Caco-2 (cell line): Measurements from ENCODE around the gene ABCC3. TPM values are rescaled to one million over a fixed set of nuclear protein-coding genes. Genes with fewer than 3 reads are reported as not detected.

Experiments used
- BruUV-seq: library from RNA; stranded (reverse); fragments of 400-500 nt; replicated peaks from 2 replicates; lab custom pipeline; 2021; lab: Mats Ljungman, UMichigan
- CTCF ChIA-PET: fragments of 300-600 bp; sonication (Branson Sonifier 250); formaldehyde crosslinking; loops from one replicate; lab custom pipeline; 2022; ENCODE audit warnings: antibody characterized with exemption; lab: Charles Lee
- POLR2A ChIA-PET: fragments of 300-600 bp; sonication (Branson Sonifier 250); formaldehyde crosslinking; loops from one replicate; lab custom pipeline; 2022; ENCODE audit warnings: antibody characterized with exemption; lab: Charles Lee
- DNase-seq, 2 experiments: peaks; one replicate each; pipeline versions ENCODE4 v3.0.0 to v3.0.0-alpha.2; 2020 to 2022
- H3K27me3 ChIP-seq: replicated peaks from 2 replicates; pipeline ENCODE4 v1.6.0; 2011; ENCODE audit warnings: low read length; ENCODE audit not compliant: control insufficient read depth, insufficient read depth
- H3K36me3 ChIP-seq: 2 replicates; pipeline ENCODE4 v1.5.1; 2011; ENCODE audit warnings: low read length; ENCODE audit not compliant: control insufficient read depth, insufficient read depth
- H3K4me1 ChIP-seq: fragments of 250-450 bp; sonication (Bioruptor Pico); 2 replicates; pipeline ENCODE4 v1.5.1; 2020; ENCODE audit warnings: mild to moderate bottlenecking
- H3K4me3 ChIP-seq: 2 replicates; pipeline ENCODE4 v1.5.1; 2011; ENCODE audit warnings: low read depth, mild to moderate bottlenecking, control low read depth, low read length
- H3K9me3 ChIP-seq: fragments of 250-450 bp; sonication (Bioruptor Pico); 2 replicates; pipeline ENCODE4 v1.5.1; 2020; ENCODE audit warnings: mild to moderate bottlenecking, moderate library complexity
- H3K27ac Mint-ChIP-seq: one replicate; pipeline ENCODE4 v1.8.0; 2022; ENCODE audit warnings: mixed read lengths; ENCODE audit not compliant: unreplicated experiment
- H3K27me3 Mint-ChIP-seq: one replicate; pipeline ENCODE4 v1.8.0; 2022; ENCODE audit warnings: mixed read lengths; ENCODE audit not compliant: insufficient read depth, unreplicated experiment
- H3K36me3 Mint-ChIP-seq: one replicate; pipeline ENCODE4 v1.8.0; 2022; ENCODE audit warnings: mild to moderate bottlenecking, mixed read lengths; ENCODE audit not compliant: insufficient read depth, unreplicated experiment
- H3K4me1 Mint-ChIP-seq: one replicate; pipeline ENCODE4 v1.8.0; 2022; ENCODE audit warnings: low read depth, mixed read lengths; ENCODE audit not compliant: unreplicated experiment
- H3K4me3 Mint-ChIP-seq: one replicate; pipeline ENCODE4 v1.8.0; 2022; ENCODE audit warnings: mild to moderate bottlenecking, moderate library complexity, mixed read lengths; ENCODE audit not compliant: unreplicated experiment
- H3K9me3 Mint-ChIP-seq: one replicate; pipeline ENCODE4 v1.8.0; 2022; ENCODE audit warnings: mixed read lengths; ENCODE audit not compliant: unreplicated experiment
- intact Hi-C: fragments of 100-400 bp; cut with micrococcal nuclease; formaldehyde crosslinking; loops from one replicate; pipeline ENCODE4 v1.10.0; 2022; ENCODE audit not compliant: unreplicated experiment
- total RNA-seq: library from RNA; stranded (reverse); gene quantifications from 2 replicates; pipeline ENCODE4 v1.2.3, GENCODE V29; 2022
- TF ChIP-seq, protein P1 (sequence below), 2 experiments: fragments of 200-600 bp in 1 of 2; IDR thresholded peaks; 1 replicate in 1 of 2; 2 replicates in 1 of 2; pipeline versions ENCODE4 v1.5.1 to v1.8.0; 2011 to 2022; ENCODE audit warnings: antibody characterized with exemption in 1 of 2, control low read depth in 1 of 2, inconsistent platforms in 1 of 2, low read depth in 1 of 2, low read length in 1 of 2, mild to moderate bottlenecking in 1 of 2, moderate library complexity in 1 of 2; ENCODE audit not compliant: insufficient read depth in 1 of 2, severe bottlenecking in 1 of 2, unreplicated experiment in 1 of 2

ABCC3 gene
- total RNA-seq, 1 experiment from 2014 or later, result 45.6 TPM

DNA sequence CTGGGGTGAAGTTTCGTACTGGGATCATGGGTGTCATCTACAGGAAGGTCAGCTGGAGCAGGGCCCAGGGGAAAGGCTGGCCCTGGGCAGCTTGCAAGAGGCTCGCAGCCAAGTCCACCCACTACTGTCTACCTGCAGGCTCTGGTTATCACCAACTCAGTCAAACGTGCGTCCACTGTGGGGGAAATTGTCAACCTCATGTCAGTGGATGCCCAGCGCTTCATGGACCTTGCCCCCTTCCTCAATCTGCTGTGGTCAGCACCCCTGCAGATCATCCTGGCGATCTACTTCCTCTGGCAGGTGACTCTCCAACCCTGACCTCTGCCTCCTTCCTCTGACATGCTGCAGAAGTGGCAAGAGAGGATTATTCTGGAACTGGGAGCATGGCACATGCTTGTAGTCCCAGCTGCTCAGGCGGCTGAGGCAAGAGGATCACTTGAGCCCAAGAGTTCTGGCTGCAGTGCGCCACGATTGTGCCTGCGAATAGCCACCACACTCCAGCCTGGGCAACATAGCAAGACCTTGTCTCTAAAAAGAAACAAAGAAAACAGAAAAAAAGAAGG, 29.2 kb downstream of the ABCC3 start:
- Histone ChIP-seq H3K9me3 (no peaks in the 10 kb centered on the region), H3K27me3 (no peaks in the 10 kb centered on the region), H3K4me3 (no peak overlapping the region), H3K4me1 (peaks cover 42% of the 10 kb centered on the region), H3K36me3 (no peaks in the 10 kb centered on the region)
- intact Hi-C loops, result no loop called here
- Mint-ChIP-seq H3K27ac (no peak overlapping the region), H3K36me3 (peaks cover 17% of the 10 kb centered on the region), H3K4me1 (peaks cover 54% of the 10 kb centered on the region), H3K4me3 (no peak overlapping the region), H3K9me3 (no peaks in the 10 kb centered on the region), H3K27me3 (no peaks in the 10 kb centered on the region)
- POLR2A ChIA-PET, result no interaction called here
- BruUV-seq, result no TSS peak
- CTCF ChIA-PET, result interaction anchor here (0.7 kb wide), 1 partner anchor 81 kb away, joined by 7 read pairs; no protein-coding TSS in a partner anchor
- DNase-seq, result no peak
- TF ChIP-seq, protein P1, sequence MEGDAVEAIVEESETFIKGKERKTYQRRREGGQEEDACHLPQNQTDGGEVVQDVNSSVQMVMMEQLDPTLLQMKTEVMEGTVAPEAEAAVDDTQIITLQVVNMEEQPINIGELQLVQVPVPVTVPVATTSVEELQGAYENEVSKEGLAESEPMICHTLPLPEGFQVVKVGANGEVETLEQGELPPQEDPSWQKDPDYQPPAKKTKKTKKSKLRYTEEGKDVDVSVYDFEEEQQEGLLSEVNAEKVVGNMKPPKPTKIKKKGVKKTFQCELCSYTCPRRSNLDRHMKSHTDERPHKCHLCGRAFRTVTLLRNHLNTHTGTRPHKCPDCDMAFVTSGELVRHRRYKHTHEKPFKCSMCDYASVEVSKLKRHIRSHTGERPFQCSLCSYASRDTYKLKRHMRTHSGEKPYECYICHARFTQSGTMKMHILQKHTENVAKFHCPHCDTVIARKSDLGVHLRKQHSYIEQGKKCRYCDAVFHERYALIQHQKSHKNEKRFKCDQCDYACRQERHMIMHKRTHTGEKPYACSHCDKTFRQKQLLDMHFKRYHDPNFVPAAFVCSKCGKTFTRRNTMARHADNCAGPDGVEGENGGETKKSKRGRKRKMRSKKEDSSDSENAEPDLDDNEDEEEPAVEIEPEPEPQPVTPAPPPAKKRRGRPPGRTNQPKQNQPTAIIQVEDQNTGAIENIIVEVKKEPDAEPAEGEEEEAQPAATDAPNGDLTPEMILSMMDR (IDR thresholded peaks at IDR 0.05; ENCODE audit: insufficient read depth in 1 of 2, low read depth in 1 of 2, low read length in 1 of 2, severe bottlenecking in 1 of 2, unreplicated experiment in 1 of 2), result no peak

DNA sequence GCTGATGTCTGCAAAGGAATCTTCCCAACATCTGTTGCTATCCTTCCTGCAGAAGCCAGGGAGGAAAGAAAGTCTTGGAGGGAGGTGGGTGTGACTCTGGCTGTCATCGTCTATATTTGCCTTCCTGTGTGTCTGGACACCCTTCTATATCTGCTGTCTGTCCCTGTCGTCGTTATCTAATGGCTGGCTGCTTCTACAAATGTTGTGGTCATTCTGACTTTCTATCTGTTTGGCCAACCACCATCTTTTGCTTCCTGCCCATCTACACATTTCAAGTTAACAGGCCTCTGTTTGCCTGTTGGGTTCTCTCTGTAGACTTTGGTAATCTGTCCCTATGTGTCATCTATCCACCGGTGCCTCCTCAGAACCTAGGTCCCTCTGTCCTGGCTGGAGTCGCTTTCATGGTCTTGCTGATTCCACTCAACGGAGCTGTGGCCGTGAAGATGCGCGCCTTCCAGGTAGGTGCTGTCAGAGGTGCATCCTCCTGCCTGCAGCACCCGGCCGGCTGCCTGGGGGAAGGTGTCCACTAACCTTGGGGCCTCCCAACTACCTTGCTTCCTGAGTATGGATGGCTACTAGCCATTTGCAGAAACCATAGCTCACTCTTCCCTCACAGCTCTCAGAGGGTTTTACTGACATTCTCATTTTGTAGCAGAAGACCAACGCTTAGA, 30.2 kb downstream of the ABCC3 start:
- CTCF ChIA-PET, result interaction anchor here (0.7 kb wide), 1 partner anchor 82 kb away, joined by 7 read pairs; no protein-coding TSS in a partner anchor
- Histone ChIP-seq H3K27me3 (no peaks in the 10 kb centered on the region), H3K9me3 (no peaks in the 10 kb centered on the region), H3K4me1 (peaks cover 38% of the 10 kb centered on the region), H3K36me3 (no peaks in the 10 kb centered on the region), H3K4me3 (no peak overlapping the region)
- no peak for DNase-seq
- TF ChIP-seq, protein P1 (IDR thresholded peaks at IDR 0.05; ENCODE audit: insufficient read depth in 1 of 2, low read depth in 1 of 2, low read length in 1 of 2, severe bottlenecking in 1 of 2, unreplicated experiment in 1 of 2), result no peak
- H3K27ac Mint-ChIP-seq, result no peak overlapping the region
- H3K27me3 Mint-ChIP-seq, result no peaks in the 10 kb centered on the region
- POLR2A ChIA-PET, result interaction anchor here (0.5 kb wide), 1 partner anchor 12 kb away, joined by 4 read pairs; no protein-coding TSS in a partner anchor
- peaks cover 54% of the 10 kb centered on the region for H3K4me1 Mint-ChIP-seq
- H3K36me3 Mint-ChIP-seq, result peaks cover 24% of the 10 kb centered on the region
- BruUV-seq, result no TSS peak
- H3K4me3 Mint-ChIP-seq, result no peak overlapping the region
- intact Hi-C loops, result no loop called here
- H3K9me3 Mint-ChIP-seq, result no peaks in the 10 kb centered on the region

DNA sequence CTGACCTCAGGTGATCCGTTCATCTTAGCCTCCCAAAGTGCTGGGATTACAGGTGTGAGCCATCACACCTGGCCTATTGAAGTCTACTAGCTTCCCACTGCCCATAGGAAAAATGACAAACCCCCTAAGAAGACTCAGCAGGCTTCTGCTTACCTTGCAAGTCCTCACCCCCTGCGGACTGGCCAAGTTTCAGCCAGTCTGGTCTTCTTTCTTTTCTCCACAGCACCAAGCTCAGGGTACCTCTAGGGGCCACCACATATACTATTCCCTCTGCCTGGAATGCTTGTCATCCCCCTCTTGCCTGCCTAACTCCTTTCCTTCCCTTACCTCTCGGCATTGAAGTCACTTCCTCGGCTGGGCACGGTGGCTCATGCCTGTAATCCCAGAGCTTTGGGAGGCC, 31.2 kb downstream of the ABCC3 start:
- TF ChIP-seq, protein P1 (IDR thresholded peaks at IDR 0.05; ENCODE audit: insufficient read depth in 1 of 2, low read depth in 1 of 2, low read length in 1 of 2, severe bottlenecking in 1 of 2, unreplicated experiment in 1 of 2), result no peak
- ChIA-PET POLR2A (no interaction called here), CTCF (interaction anchor here (0.6 to 0.7 kb wide), 2 partner anchors 67 to 127 kb away, joined by 4 to 9 read pairs; no protein-coding TSS in a partner anchor)
- Histone ChIP-seq H3K4me3 (no peak overlapping the region), H3K9me3 (no peaks in the 10 kb centered on the region), H3K4me1 (peaks cover 38% of the 10 kb centered on the region), H3K36me3 (no peaks in the 10 kb centered on the region), H3K27me3 (no peaks in the 10 kb centered on the region)
- Mint-ChIP-seq H3K9me3 (no peaks in the 10 kb centered on the region), H3K27ac (no peak overlapping the region), H3K4me3 (no peak overlapping the region), H3K27me3 (no peaks in the 10 kb centered on the region), H3K4me1 (peaks cover 54% of the 10 kb centered on the region), H3K36me3 (peaks cover 29% of the 10 kb centered on the region)
- BruUV-seq, result no TSS peak
- no peak for DNase-seq
- intact Hi-C loops, result no loop called here
